Esophagus muscularis mucosa (tissue), 3 donors: Measurements from ENCODE around the gene SH3RF3.

ENCODE experiments used
- CTCF ChIP-seq, 3 experiments: fragments of 200-600 bp in 2 of 3; fragments of 450-650 bp in 1 of 3; sonication (generic) in 2 of 3; IDR thresholded peaks; one replicate each; pipeline ENCODE4 v1.5.1; 2017 to 2019; ENCODE audit warnings: antibody characterized with exemption in 3 of 3, mild to moderate bottlenecking in 2 of 3, moderate library complexity in 1 of 3
- POLR2AphosphoS5 ChIP-seq, 2 donors: sonication (generic); formaldehyde crosslinking; IDR thresholded peaks; one replicate each; pipeline ENCODE4 v1.6.1; 2017; ENCODE audit warnings: antibody characterized with exemption in 2 of 2

GRCh38 chr2:109451671-109452070, 322.7 kb downstream of the SH3RF3 start:
- TF ChIP-seq CTCF (IDR thresholded peaks at IDR 0.05) (no peak), POLR2AphosphoS5 (IDR thresholded peaks at IDR 0.05) (no peak)
